IMR-90 (cell line): ENCODE results near the gene FAM209A. TPM values are rescaled to one million over a fixed set of nuclear protein-coding genes. Genes with fewer than 3 reads are reported as not detected.

Experiments
- ATAC-seq: fragments of 200-7000 bp; cut with Tn5 transposase; 2 replicates; pipeline ENCODE4 v1.9.1; 2020; ENCODE audit warnings: low read depth, mild to moderate bottlenecking, moderate library complexity
- BruUV-seq: library from RNA; stranded (reverse); fragments of 400-500 nt; replicated peaks from 2 replicates; lab custom pipeline; 2021; lab: Mats Ljungman, UMichigan
- CTCF ChIA-PET: fragments of 300-600 bp; formaldehyde crosslinking; extraction: SDS; loops from one replicate; lab custom pipeline; 2021; ENCODE audit warnings: antibody characterized with exemption; lab: Yijun Ruan, JAX
- POLR2A ChIA-PET: fragments of 300-600 bp; sonication (Branson Sonifier 250); formaldehyde crosslinking; loops from one replicate; lab custom pipeline; 2022; ENCODE audit warnings: antibody characterized with exemption; ENCODE audit not compliant: unreplicated experiment; lab: Charles Lee
- DNase-seq: peaks from one replicate; pipeline ENCODE4 v3.0.0; 2013
- H2AFZ ChIP-seq: replicated peaks from 2 replicates; pipeline ENCODE3; 2013; ENCODE audit warnings: low read length, mild to moderate bottlenecking; ENCODE audit not compliant: poor library complexity
- H2AK5ac ChIP-seq: 2 replicates; pipeline ENCODE4 v1.6.1; 2013; ENCODE audit warnings: low read depth, low read length, inconsistent platforms
- H2AK9ac ChIP-seq: replicated peaks from 2 replicates; pipeline ENCODE3; 2013; ENCODE audit warnings: mild to moderate bottlenecking, low read depth, low read length, moderate library complexity; ENCODE audit not compliant: poor library complexity
- H2BK120ac ChIP-seq: 2 replicates; pipeline ENCODE4 v1.6.1; 2013; ENCODE audit warnings: low read depth, low read length, inconsistent platforms
- H2BK15ac ChIP-seq: 3 replicates; pipeline ENCODE4 v1.6.1; 2013; ENCODE audit warnings: low read depth, low read length, inconsistent platforms
- H2BK20ac ChIP-seq: 2 replicates; pipeline ENCODE4 v1.6.1; 2013; ENCODE audit warnings: low read depth, mild to moderate bottlenecking, inconsistent platforms, low read length, moderate library complexity
- H2BK5ac ChIP-seq: 2 replicates; pipeline ENCODE4 v1.6.1; 2013; ENCODE audit warnings: mild to moderate bottlenecking, low read depth, low read length, inconsistent platforms; ENCODE audit not compliant: poor library complexity, severe bottlenecking
- H3K14ac ChIP-seq: replicated peaks from 2 replicates; pipeline ENCODE4 v1.6.1; 2013; ENCODE audit warnings: low read depth, low read length, inconsistent platforms
- H3K18ac ChIP-seq: 2 replicates; pipeline ENCODE4 v1.6.1; 2013; ENCODE audit warnings: low read depth, low read length, control low read depth
- H3K23ac ChIP-seq: 2 replicates; pipeline ENCODE4 v1.6.1; 2013; ENCODE audit warnings: low read depth, low read length, inconsistent platforms
- H3K27ac ChIP-seq: 2 replicates; pipeline ENCODE4 v1.5.1; 2013; ENCODE audit warnings: mild to moderate bottlenecking, control low read depth, low read length; ENCODE audit not compliant: insufficient read depth
- H3K27me3 ChIP-seq: 2 replicates; pipeline ENCODE4 v1.6.1; 2013; ENCODE audit warnings: low read length; ENCODE audit not compliant: control insufficient read depth, insufficient read depth
- H3K36me3 ChIP-seq: 2 replicates; pipeline ENCODE4 v1.6.1; 2013; ENCODE audit warnings: low read length, mixed read lengths; ENCODE audit not compliant: control insufficient read depth, insufficient read depth
- H3K4ac ChIP-seq: 2 replicates; pipeline ENCODE4 v1.6.1; 2013; ENCODE audit warnings: low read depth, low read length, inconsistent platforms
- H3K4me1 ChIP-seq: 2 replicates; pipeline ENCODE4 v1.6.1; 2013; ENCODE audit warnings: low read length, mixed read lengths; ENCODE audit not compliant: control insufficient read depth, insufficient read depth
- H3K4me2 ChIP-seq: 2 replicates; pipeline ENCODE4 v1.6.1; 2013; ENCODE audit warnings: low read depth, mild to moderate bottlenecking, control low read depth, low read length, moderate library complexity
- H3K4me3 ChIP-seq: 2 replicates; pipeline ENCODE4 v1.5.1; 2013; ENCODE audit warnings: low read depth, mild to moderate bottlenecking, control low read depth, low read length, moderate library complexity; ENCODE audit not compliant: insufficient read depth
- H3K56ac ChIP-seq: 2 replicates; pipeline ENCODE4 v1.6.1; 2013; ENCODE audit warnings: low read length, inconsistent platforms; ENCODE audit not compliant: insufficient read depth; ENCODE audit errors: extremely low read depth
- H3K79me1 ChIP-seq, 2 experiments: 2 replicates each; pipeline ENCODE4 v1.6.1; 2013; ENCODE audit warnings: low read length in 2 of 2, inconsistent platforms in 1 of 2, low read depth in 1 of 2
- H3K9ac ChIP-seq: 2 replicates; pipeline ENCODE4 v1.6.1; 2013; ENCODE audit warnings: low read depth, low read length, control low read depth
- H3K9me1 ChIP-seq: 2 replicates; pipeline ENCODE4 v1.6.1; 2013; ENCODE audit warnings: low read length, inconsistent platforms; ENCODE audit not compliant: insufficient read depth
- H3K9me3 ChIP-seq: 2 replicates; pipeline ENCODE4 v1.6.1; 2013; ENCODE audit warnings: low read length; ENCODE audit not compliant: control insufficient read depth, insufficient read depth
- H4K20me1 ChIP-seq: 2 replicates; pipeline ENCODE4 v1.6.1; 2013; ENCODE audit warnings: low read length, inconsistent platforms; ENCODE audit not compliant: insufficient read depth
- H4K5ac ChIP-seq: 2 replicates; pipeline ENCODE4 v1.6.1; 2013; ENCODE audit warnings: mild to moderate bottlenecking, low read depth, low read length, control low read depth
- H4K8ac ChIP-seq, 2 experiments: 2 replicates each; pipeline ENCODE4 v1.6.1; 2013; ENCODE audit warnings: low read depth in 2 of 2, low read length in 2 of 2, control low read depth in 1 of 2, inconsistent platforms in 1 of 2
- H4K91ac ChIP-seq: 2 replicates; pipeline ENCODE4 v1.6.1; 2013; ENCODE audit warnings: low read depth, low read length, inconsistent platforms; ENCODE audit not compliant: insufficient read depth
- BHLHE40 ChIP-seq: fragments of 150-350 bp; IDR thresholded peaks from 2 replicates; pipeline ENCODE4 v1.6.1; 2016; ENCODE audit warnings: mild to moderate bottlenecking, low read depth, low read length
- CEBPB ChIP-seq: IDR thresholded peaks from 2 replicates; pipeline ENCODE4 v1.6.1; 2012; ENCODE audit warnings: low read depth, low read length, improper control_type of control experiment
- CHD1 ChIP-seq: IDR thresholded peaks from 2 replicates; pipeline ENCODE4 v1.6.1; 2012; ENCODE audit warnings: low read depth, low read length, improper control_type of control experiment
- CTCF ChIP-seq: conservative IDR thresholded peaks from 2 replicates; pipeline ENCODE4 v1.5.1; 2012; ENCODE audit warnings: mild to moderate bottlenecking, low read depth, low read length, improper control_type of control experiment
- ELK1 ChIP-seq: fragments of 150-350 bp; IDR thresholded peaks from 2 replicates; pipeline ENCODE4 v1.6.1; 2016; ENCODE audit warnings: low read depth, mild to moderate bottlenecking, low read length, moderate library complexity, borderline replicate concordance
- FOS ChIP-seq: fragments of 150-350 bp; IDR thresholded peaks from 2 replicates; pipeline ENCODE4 v1.6.1; 2016; ENCODE audit warnings: low read depth, low read length
- MAFK ChIP-seq: IDR thresholded peaks from 2 replicates; pipeline ENCODE4 v1.6.1; 2012; ENCODE audit warnings: low read depth, low read length, improper control_type of control experiment
- MAZ ChIP-seq: IDR thresholded peaks from 2 replicates; pipeline ENCODE4 v1.6.1; 2012; ENCODE audit warnings: low read depth, mild to moderate bottlenecking, low read length, improper control_type of control experiment, moderate library complexity, borderline replicate concordance
- MXI1 ChIP-seq: IDR thresholded peaks from 2 replicates; pipeline ENCODE4 v1.6.1; 2012; ENCODE audit warnings: low read depth, mild to moderate bottlenecking, low read length, moderate library complexity, borderline replicate concordance
- NFE2L2 ChIP-seq: fragments of 150-350 bp; IDR thresholded peaks from 2 replicates; pipeline ENCODE4 v1.6.1; 2016; ENCODE audit warnings: low read depth, mild to moderate bottlenecking, low read length
- POLR2A ChIP-seq: IDR thresholded peaks from 2 replicates; pipeline ENCODE4 v1.6.1; 2012; ENCODE audit warnings: mild to moderate bottlenecking, low read depth, low read length
- RAD21 ChIP-seq: IDR thresholded peaks from 2 replicates; pipeline ENCODE4 v1.6.1; 2012; ENCODE audit warnings: low read length, improper control_type of control experiment
- RCOR1 ChIP-seq: IDR thresholded peaks from 2 replicates; pipeline ENCODE4 v1.6.1; 2012; ENCODE audit warnings: mild to moderate bottlenecking, low read length, improper control_type of control experiment; ENCODE audit not compliant: insufficient replicate concordance
- RFX5 ChIP-seq: IDR thresholded peaks from 2 replicates; pipeline ENCODE4 v1.8.0; 2012; ENCODE audit warnings: low read depth, mild to moderate bottlenecking, low read length, moderate library complexity
- SMC3 ChIP-seq: fragments of 150-350 bp; IDR thresholded peaks from 2 replicates; pipeline ENCODE4 v1.6.1; 2016; ENCODE audit warnings: low read depth, mild to moderate bottlenecking, antibody characterized with exemption, low read length, moderate library complexity
- USF2 ChIP-seq: fragments of 150-350 bp; IDR thresholded peaks from 2 replicates; pipeline ENCODE4 v1.6.1; 2017; ENCODE audit warnings: mild to moderate bottlenecking, antibody characterized with exemption, low read length, low read depth
- WGBS, 2 experiments: methylation state at CpG; one replicate each; pipeline versions ENCODE4 v1.1.5 to v1.1.7; 2013; ENCODE audit warnings: missing lambda C conversion rate in 2 of 2; ENCODE audit not compliant: insufficient read length in 1 of 2; ENCODE audit errors: extremely low coverage in 2 of 2; 5-methylcytosine and 5-hydroxymethylcytosine counted together
- dilution Hi-C: fragments of 300-500 bp; cut with HindIII; formaldehyde crosslinking; loops from one replicate; pipeline ENCODE4 v1.14.3; 2018; ENCODE audit warnings: low sequenced_read_pairs; ENCODE audit not compliant: unreplicated experiment
- in situ Hi-C: fragments of 300-500 bp; cut with MboI; formaldehyde crosslinking; loops from 3 replicates; pipeline ENCODE4 v1.14.3; 2019; ENCODE audit warnings: low sequenced_read_pairs, inconsistent platforms, mixed read lengths
- intact Hi-C: fragments of 100-400 bp; cut with micrococcal nuclease; formaldehyde crosslinking; loops from 2 replicates; pipeline ENCODE4 v1.10.0; 2022
- polyA plus RNA-seq, 3 experiments: library from polyadenylated mRNA; depleted of rRNA; stranded (reverse); fragments of >200 nt; gene quantifications; 2 replicates each; pipeline ENCODE4 v1.2.3, GENCODE V29; 2012; ENCODE audit warnings: low replicate concordance in 1 of 3
- total RNA-seq: library from RNA; depleted of rRNA; stranded (reverse); fragments of >200 nt; gene quantifications from 2 replicates; pipeline ENCODE4 v1.2.3, GENCODE V29; 2012

The FAM209A gene
- total and polyA plus RNA-seq, 2 of the 4 experiments (the other 2 are of a cell fraction) = 0.18 to 0.22 TPM

GRCh38 chr20:56518126-56518525, 6.4 kb upstream of the FAM209A start:
- Histone ChIP-seq H4K5ac (no peak overlapping the region), H4K20me1 (peaks cover 4% of the 10 kb centered on the region; the same call in 1 of the 2 replicates), H3K23ac (no peak overlapping the region), H3K9me1 (no peaks in the 10 kb centered on the region; the same call in 1 of the 2 replicates), H2AK9ac (no peak overlapping the region), H3K36me3 (peaks cover 48% of the 10 kb centered on the region), H4K91ac (no peak overlapping the region), H3K9me3 (peaks cover 11% of the 10 kb centered on the region), H3K4ac (no peak overlapping the region), H3K27me3 (no peaks in the 10 kb centered on the region), H2BK15ac (no peak overlapping the region), H2BK20ac (no peak overlapping the region), H3K56ac (no peak overlapping the region), H3K79me1 (no peaks in the 10 kb centered on the region), H2AFZ (no peak overlapping the region), H3K4me3 (no peak overlapping the region), H3K14ac (no peak overlapping the region), H3K18ac (no peak overlapping the region), H4K8ac (no peak overlapping the region), H2BK120ac (no peak overlapping the region), H3K4me1 (0 out of 2 replicates have a peak, but pooled peaks cover 2% of the 10 kb centered on the region), H2BK5ac (no peak overlapping the region), H3K9ac (no peak overlapping the region), H3K27ac (no peak overlapping the region), H2AK5ac (no peak overlapping the region), H3K4me2 (no peak overlapping the region)
- intact Hi-C loops (no loop called here), dilution Hi-C loops (no loop called here), in situ Hi-C loops (no loop called here)
- TF ChIP-seq ELK1 (no peak), CTCF (no peak), RCOR1 (no peak), SMC3 (no peak), CEBPB (no peak), POLR2A (no peak), BHLHE40 (no peak), RFX5 (no peak), FOS (no peak), USF2 (no peak), MXI1 (no peak), RAD21 (no peak), MAZ (no peak), MAFK (no peak), CHD1 (no peak), NFE2L2 (no peak)
- DNase-seq = no peak
- CTCF ChIA-PET = no interaction called here
- POLR2A ChIA-PET = no interaction called here
- WGBS, 2 experiments = 94% methylated on average over 10 of the region's 14 CpGs; no CpG with 5 or more reads in 1 of the 2 experiments
- ATAC-seq = no peak
- BruUV-seq = TSS peak; percentile 91
